OCI-LY7 (cell line): ENCODE measurements around the gene CCSER2. TPM values are rescaled to one million over a fixed set of nuclear protein-coding genes. Genes with fewer than 3 reads are reported as not detected.

Experiments
- BruUV-seq: library from RNA; stranded (reverse); fragments of 400-500 nt; replicated peaks from 2 replicates; lab custom pipeline; 2021; lab: Mats Ljungman, UMichigan
- CTCF ChIA-PET: fragments of 300-600 bp; sonication (Branson Sonifier 250); formaldehyde crosslinking; loops from one replicate; lab custom pipeline; 2022; ENCODE audit warnings: antibody characterized with exemption; ENCODE audit not compliant: unreplicated experiment; lab: Charles Lee
- POLR2A ChIA-PET: fragments of 300-600 bp; sonication (Branson Sonifier 250); formaldehyde crosslinking; loops from one replicate; lab custom pipeline; 2022; ENCODE audit warnings: antibody characterized with exemption; lab: Charles Lee
- DNase-seq: peaks from one replicate; pipeline ENCODE4 v3.0.0-alpha.2; 2015; ENCODE audit warnings: low spot score
- H2AFZ ChIP-seq: fragments of 200-600 bp; sonication (generic), shearing (Covaris generic); 2 replicates; pipeline ENCODE4 v1.6.1; 2014; ENCODE audit warnings: mild to moderate bottlenecking, antibody characterized with exemption, low read length, moderate library complexity
- H3K27ac ChIP-seq: fragments of 200-600 bp; sonication (generic); 2 replicates; pipeline ENCODE4 v1.5.1; 2014; ENCODE audit warnings: mixed run types, low read depth, mild to moderate bottlenecking, moderate library complexity, low read length, inconsistent platforms; ENCODE audit not compliant: poor library complexity, severe bottlenecking
- H3K36me3 ChIP-seq: fragments of 200-600 bp; sonication (generic); 2 replicates; pipeline ENCODE4 v1.6.1; 2014; ENCODE audit warnings: mild to moderate bottlenecking, antibody characterized with exemption, low read length, moderate library complexity, mixed read lengths; ENCODE audit not compliant: insufficient read depth
- H3K4me1 ChIP-seq: fragments of 200-600 bp; sonication (generic); 2 replicates; pipeline ENCODE4 v1.5.1; 2014; ENCODE audit warnings: mild to moderate bottlenecking, low read length; ENCODE audit not compliant: insufficient read depth, poor library complexity, severe bottlenecking
- H3K4me2 ChIP-seq: fragments of 200-600 bp; sonication (generic); 2 replicates; pipeline ENCODE4 v1.6.1; 2014; ENCODE audit warnings: mild to moderate bottlenecking, low read length
- H3K4me3 ChIP-seq: fragments of 200-600 bp; sonication (generic); 2 replicates; pipeline ENCODE4 v1.5.1; 2014; ENCODE audit warnings: mild to moderate bottlenecking, low read depth, low read length; ENCODE audit not compliant: poor library complexity, severe bottlenecking
- H3K79me2 ChIP-seq: fragments of 200-600 bp; sonication (generic); 2 replicates; pipeline ENCODE4 v1.6.1; 2016; ENCODE audit warnings: low read depth, mild to moderate bottlenecking, low read length, moderate library complexity, mixed read lengths; ENCODE audit not compliant: insufficient read depth
- H3K9me2 ChIP-seq: fragments of 200-600 bp; sonication (generic); 2 replicates; pipeline ENCODE4 v1.6.1; 2016; ENCODE audit warnings: mild to moderate bottlenecking, low read length, mixed read lengths; ENCODE audit not compliant: insufficient read depth
- H3K9me3 ChIP-seq: fragments of 200-600 bp; sonication (generic); 2 replicates; pipeline ENCODE4 v1.6.1; 2014; ENCODE audit warnings: mild to moderate bottlenecking, mixed run types, low read length, mixed read lengths
- H4K20me1 ChIP-seq: fragments of 200-600 bp; sonication (generic); 2 replicates; pipeline ENCODE4 v1.6.1; 2014; ENCODE audit warnings: mild to moderate bottlenecking, antibody characterized with exemption, low read length, moderate library complexity, mixed read lengths; ENCODE audit not compliant: insufficient read depth
- CTCF ChIP-seq: fragments of 200-600 bp; sonication (generic); conservative IDR thresholded peaks from 2 replicates; pipeline ENCODE4 v1.5.1; 2014; ENCODE audit warnings: mild to moderate bottlenecking, antibody characterized with exemption, low read length, moderate library complexity, mixed read lengths
- EZH2phosphoT487 ChIP-seq: fragments of 200-600 bp; sonication (generic); IDR thresholded peaks from 2 replicates; pipeline ENCODE4 v1.6.1; 2018; ENCODE audit warnings: low read depth, borderline replicate concordance, mild to moderate bottlenecking, mixed run types, antibody characterized with exemption, low read length, moderate library complexity, mixed read lengths
- intact Hi-C: fragments of 100-400 bp; cut with micrococcal nuclease; formaldehyde crosslinking; loops from one replicate; pipeline ENCODE4 v1.10.0; 2022; ENCODE audit not compliant: unreplicated experiment
- total RNA-seq, 2 experiments: library from RNA; depleted of rRNA in 1 of 2; stranded (reverse); fragments of >200 nt in 1 of 2; shearing (Covaris generic) in 1 of 2; gene quantifications; 2 replicates each; pipeline ENCODE4 v1.2.3, GENCODE V29; 2014 to 2022

The CCSER2 gene
- total RNA-seq, 2 experiments from 2014 or later, result 15.9 to 30.1 TPM

DNA sequence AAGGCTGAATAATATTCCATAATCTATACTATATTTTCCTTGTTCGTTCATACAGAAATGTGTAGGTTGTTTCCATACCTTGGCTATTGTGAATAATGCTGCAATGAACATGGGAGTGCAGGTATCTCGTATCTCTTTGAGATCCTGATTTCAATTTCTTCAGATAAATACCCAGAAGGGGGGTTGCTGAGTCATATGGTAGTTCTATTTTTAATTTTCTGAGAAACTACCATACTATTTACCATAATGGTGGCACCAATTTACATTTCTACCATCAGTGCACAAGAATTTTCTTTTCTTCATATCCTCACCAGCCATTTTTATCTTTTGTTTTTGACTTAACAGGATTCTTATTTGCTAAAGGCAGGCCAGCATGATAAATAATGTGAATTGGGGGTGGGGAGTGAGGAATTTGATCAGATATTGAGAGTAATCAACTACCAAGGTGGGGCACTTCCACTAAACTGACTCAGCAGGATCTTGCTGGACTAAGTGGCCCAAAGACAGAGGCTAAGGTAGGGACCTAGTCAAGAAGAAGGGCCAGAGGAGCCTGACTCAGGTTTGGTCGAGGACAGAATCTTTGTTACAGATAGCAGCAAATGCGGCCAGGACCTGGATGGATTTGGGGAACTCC, 21.5 kb upstream of the CCSER2 start:
- no peak for DNase-seq
- H3K9me3 ChIP-seq, result no peaks in the 10 kb centered on the region
- ChIA-PET POLR2A (no interaction called here), CTCF (no interaction called here)
- H3K4me1 ChIP-seq, result no peaks in the 10 kb centered on the region
- intact Hi-C loops, result no loop called here
- no peaks in the 10 kb centered on the region for H3K36me3 ChIP-seq
- BruUV-seq, result no TSS peak
- H2AFZ ChIP-seq, result no peak overlapping the region
- no peak for TF ChIP-seq EZH2phosphoT487
- no peak for TF ChIP-seq CTCF
- H3K79me2 ChIP-seq, result no peaks in the 10 kb centered on the region
- H3K27ac ChIP-seq, result no peak overlapping the region
- H3K4me2 ChIP-seq, result no peak overlapping the region
- no peak overlapping the region for H3K4me3 ChIP-seq
- H4K20me1 ChIP-seq, result no peaks in the 10 kb centered on the region
- H3K9me2 ChIP-seq, result no peaks in the 10 kb centered on the region

DNA sequence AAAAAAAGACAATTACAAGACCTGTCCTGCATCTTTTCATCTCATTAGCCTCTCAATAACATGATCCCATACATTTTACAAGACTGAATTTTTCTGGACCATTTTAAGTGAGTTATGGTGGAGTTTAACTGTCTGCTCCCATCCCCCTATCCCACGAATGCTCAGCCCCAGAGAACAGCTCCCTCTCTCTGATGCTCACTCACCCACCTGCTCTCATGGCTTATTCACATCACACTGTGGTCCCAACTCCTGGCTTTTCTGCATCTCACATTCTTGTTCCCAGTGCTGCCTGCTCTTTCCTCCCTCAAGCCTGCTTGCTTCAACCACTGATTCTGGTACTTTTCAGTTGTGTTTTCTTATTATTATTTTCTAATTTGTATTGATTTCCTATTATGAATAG, 20.4 kb upstream of the CCSER2 start:
- DNase-seq, result no peak
- BruUV-seq, result no TSS peak
- no peak overlapping the region for H3K27ac ChIP-seq
- H4K20me1 ChIP-seq, result no peaks in the 10 kb centered on the region
- intact Hi-C loops, result no loop called here
- no peak overlapping the region for H2AFZ ChIP-seq
- no peaks in the 10 kb centered on the region for H3K9me2 ChIP-seq
- H3K4me1 ChIP-seq, result no peaks in the 10 kb centered on the region
- no peaks in the 10 kb centered on the region for H3K9me3 ChIP-seq
- no peaks in the 10 kb centered on the region for H3K79me2 ChIP-seq
- POLR2A ChIA-PET, result no interaction called here
- no peak overlapping the region for H3K4me3 ChIP-seq
- no peaks in the 10 kb centered on the region for H3K36me3 ChIP-seq
- TF ChIP-seq EZH2phosphoT487 (no peak), CTCF (no peak)
- CTCF ChIA-PET, result no interaction called here
- no peak overlapping the region for H3K4me2 ChIP-seq

GRCh38 chr10:84308481-84309304, 19.7 kb upstream of the CCSER2 start:
- no peaks in the 10 kb centered on the region for H4K20me1 ChIP-seq
- H3K4me2 ChIP-seq, result no peak overlapping the region
- H3K4me3 ChIP-seq, result no peak overlapping the region
- CTCF ChIA-PET, result no interaction called here
- H3K27ac ChIP-seq, result no peak overlapping the region
- BruUV-seq, result no TSS peak
- H3K9me3 ChIP-seq, result no peaks in the 10 kb centered on the region
- no peak for DNase-seq
- H3K9me2 ChIP-seq, result no peaks in the 10 kb centered on the region
- H2AFZ ChIP-seq, result no peak overlapping the region
- POLR2A ChIA-PET, result no interaction called here
- no peaks in the 10 kb centered on the region for H3K36me3 ChIP-seq
- H3K4me1 ChIP-seq, result no peaks in the 10 kb centered on the region
- intact Hi-C loops, result no loop called here
- TF ChIP-seq EZH2phosphoT487 (no peak), CTCF (no peak)
- no peaks in the 10 kb centered on the region for H3K79me2 ChIP-seq
